Measurements from ENCODE around the gene EBF3.

EBF3 gene

GRCh38 chr10:129967579-129968019, 3.5 kb upstream of the EBF3 start:
- DNase-seq (ENCODE audit: low read depth, low spot score), result no peak
- Histone ChIP-seq H3K9me3 (ENCODE audit: insufficient read depth, low read length) (no peaks in the 10 kb centered on the region), H3K27me3 (ENCODE audit: insufficient read depth, insufficient read length) (peaks cover 84% of the 10 kb centered on the region), H3K4me3 (ENCODE audit: insufficient read length, low read depth) (no peak overlapping the region), H3K36me3 (ENCODE audit: insufficient read depth, insufficient read length, low read length) (no peaks in the 10 kb centered on the region), H3K4me1 (ENCODE audit: insufficient read depth, insufficient read length) (peaks cover 5% of the 10 kb centered on the region), H3K9ac (ENCODE audit: insufficient read length, low read depth) (no peak overlapping the region)
- TF ChIP-seq YY1 (IDR thresholded peaks at IDR 0.05; ENCODE audit: insufficient read depth, insufficient read length), result no peak
- TF ChIP-seq ZNF274 (IDR thresholded peaks at IDR 0.05; ENCODE audit: low read depth, low read length), result no peak

- Histone ChIP-seq H3K9ac (ENCODE audit: insufficient read length, low read depth) (no peak overlapping the region), H3K9me3 (ENCODE audit: insufficient read depth, low read length) (no peaks in the 10 kb centered on the region), H3K27me3 (ENCODE audit: insufficient read depth, insufficient read length) (peaks cover 84% of the 10 kb centered on the region), H3K4me3 (ENCODE audit: insufficient read length, low read depth) (no peak overlapping the region), H3K36me3 (ENCODE audit: insufficient read depth, insufficient read length, low read length) (no peaks in the 10 kb centered on the region), H3K4me1 (ENCODE audit: insufficient read depth, insufficient read length) (peaks cover 5% of the 10 kb centered on the region)
- no peak for TF ChIP-seq ZNF274 (IDR thresholded peaks at IDR 0.05; ENCODE audit: low read depth, low read length)
- TF ChIP-seq YY1 (IDR thresholded peaks at IDR 0.05; ENCODE audit: insufficient read depth, insufficient read length), result no peak
- TF ChIP-seq SUZ12 (IDR thresholded peaks at IDR 0.05; ENCODE audit: extremely low read depth, insufficient read depth, insufficient read length), result no peak
- no peak for DNase-seq (ENCODE audit: low read depth, low spot score)
These were observed 3.0 kb upstream of the EBF3 start for GRCh38 chr10:129966889-129967578.

GRCh38 chr10:129966370-129966888, 2.4 kb upstream of the EBF3 start:
- Histone ChIP-seq H3K27me3 (ENCODE audit: insufficient read depth, insufficient read length) (peaks cover 86% of the 10 kb centered on the region), H3K4me3 (ENCODE audit: insufficient read length, low read depth) (no peak overlapping the region), H3K4me1 (ENCODE audit: insufficient read depth, insufficient read length) (peaks cover 5% of the 10 kb centered on the region)

GRCh38 chr10:129965959-129966358, 1.9 kb upstream of the EBF3 start:
- no peaks in the 10 kb centered on the region for H3K36me3 ChIP-seq (ENCODE audit: insufficient read depth, insufficient read length, low read length)
- H3K4me1 ChIP-seq (ENCODE audit: insufficient read depth, insufficient read length), result peaks cover 5% of the 10 kb centered on the region
- no peak overlapping the region for H3K4me3 ChIP-seq (ENCODE audit: insufficient read length, low read depth)
- H3K9me3 ChIP-seq (ENCODE audit: insufficient read depth, low read length), result no peaks in the 10 kb centered on the region
- H3K9ac ChIP-seq (ENCODE audit: insufficient read length, low read depth), result no peak overlapping the region
- TF ChIP-seq YY1 (IDR thresholded peaks at IDR 0.05; ENCODE audit: insufficient read depth, insufficient read length), result no peak
- TF ChIP-seq ZNF274 (IDR thresholded peaks at IDR 0.05; ENCODE audit: low read depth, low read length), result no peak
- TF ChIP-seq SUZ12 (IDR thresholded peaks at IDR 0.05; ENCODE audit: extremely low read depth, insufficient read depth, insufficient read length), result no peak
- H3K27me3 ChIP-seq (ENCODE audit: insufficient read depth, insufficient read length), result peaks cover 90% of the 10 kb centered on the region
- no peak for DNase-seq (ENCODE audit: low read depth, low spot score)

More at GRCh38 chr10:129966370-129966888, 2.4 kb upstream of the EBF3 start:
- H3K9ac ChIP-seq (ENCODE audit: insufficient read length, low read depth), result no peak overlapping the region
- no peaks in the 10 kb centered on the region for H3K9me3 ChIP-seq (ENCODE audit: insufficient read depth, low read length)
- peak; percentile 32 for TF ChIP-seq SUZ12 (IDR thresholded peaks at IDR 0.05; ENCODE audit: extremely low read depth, insufficient read depth, insufficient read length)
- TF ChIP-seq ZNF274 (IDR thresholded peaks at IDR 0.05; ENCODE audit: low read depth, low read length), result no peak
- TF ChIP-seq YY1 (IDR thresholded peaks at IDR 0.05; ENCODE audit: insufficient read depth, insufficient read length), result no peak
- no peak for DNase-seq (ENCODE audit: low read depth, low spot score)
- H3K36me3 ChIP-seq (ENCODE audit: insufficient read depth, insufficient read length, low read length), result no peaks in the 10 kb centered on the region

GRCh38 chr10:129965425-129965808, 1.3 kb upstream of the EBF3 start:
- Histone ChIP-seq H3K36me3 (ENCODE audit: insufficient read depth, insufficient read length, low read length) (no peaks in the 10 kb centered on the region), H3K4me3 (ENCODE audit: insufficient read length, low read depth) (no peak overlapping the region), H3K9ac (ENCODE audit: insufficient read length, low read depth) (no peak overlapping the region), H3K27me3 (ENCODE audit: insufficient read depth, insufficient read length) (peaks cover 90% of the 10 kb centered on the region), H3K9me3 (ENCODE audit: insufficient read depth, low read length) (no peaks in the 10 kb centered on the region), H3K4me1 (ENCODE audit: insufficient read depth, insufficient read length) (peaks cover 5% of the 10 kb centered on the region)
- no peak for DNase-seq (ENCODE audit: low read depth, low spot score)
- TF ChIP-seq YY1 (IDR thresholded peaks at IDR 0.05; ENCODE audit: insufficient read depth, insufficient read length) (no peak), SUZ12 (IDR thresholded peaks at IDR 0.05; ENCODE audit: extremely low read depth, insufficient read depth, insufficient read length) (no peak), ZNF274 (IDR thresholded peaks at IDR 0.05; ENCODE audit: low read depth, low read length) (no peak)

GRCh38 chr10:129964611-129965424, 744 bp upstream of the EBF3 start:
- Histone ChIP-seq H3K27me3 (ENCODE audit: insufficient read depth, insufficient read length) (peaks cover 90% of the 10 kb centered on the region), H3K36me3 (ENCODE audit: insufficient read depth, insufficient read length, low read length) (no peaks in the 10 kb centered on the region), H3K9ac (ENCODE audit: insufficient read length, low read depth) (no peak overlapping the region), H3K4me1 (ENCODE audit: insufficient read depth, insufficient read length) (peaks cover 5% of the 10 kb centered on the region), H3K4me3 (ENCODE audit: insufficient read length, low read depth) (peak overlapping the region; percentile 21), H3K9me3 (ENCODE audit: insufficient read depth, low read length) (no peaks in the 10 kb centered on the region)
- no peak for DNase-seq (ENCODE audit: low read depth, low spot score)
- TF ChIP-seq SUZ12 (IDR thresholded peaks at IDR 0.05; ENCODE audit: extremely low read depth, insufficient read depth, insufficient read length) (no peak), YY1 (IDR thresholded peaks at IDR 0.05; ENCODE audit: insufficient read depth, insufficient read length) (no peak), ZNF274 (IDR thresholded peaks at IDR 0.05; ENCODE audit: low read depth, low read length) (no peak)
